Stimulated activated memory B cell treated with anti-CD40 and anti-IgM and Interleukin-4, amounts not matched to agents 10 μg/mL and 1 μg/mL and 100 μg/mL, for 72 hours (primary cell): Measurements from ENCODE around the gene CES3.
"Not testable (repeated sequence)": the region's sequence is repeated elsewhere in the genome, so short reads cannot be mapped to it uniquely, and the experiment has no call there.

Experiments used
- ATAC-seq: fragments of 150-1000 bp; cut with Tn5 transposase; 2 replicates; pipeline ENCODE4 v1.10.0; 2021
- H3K27ac Mint-ChIP-seq: one replicate; pipeline ENCODE4 v1.8.0; 2022; ENCODE audit warnings: mild to moderate bottlenecking, mixed read lengths
- H3K27me3 Mint-ChIP-seq: one replicate; pipeline ENCODE4 v1.8.0; 2022; ENCODE audit warnings: mixed read lengths
- H3K36me3 Mint-ChIP-seq: one replicate; pipeline ENCODE4 v1.8.0; 2022; ENCODE audit warnings: mixed read lengths
- H3K4me1 Mint-ChIP-seq: one replicate; pipeline ENCODE4 v1.8.0; 2022; ENCODE audit warnings: mixed read lengths
- H3K4me3 Mint-ChIP-seq: one replicate; pipeline ENCODE4 v1.8.0; 2022; ENCODE audit warnings: mild to moderate bottlenecking, moderate library complexity, mixed read lengths
- H3K9me3 Mint-ChIP-seq: one replicate; pipeline ENCODE4 v1.8.0; 2022; ENCODE audit warnings: mixed read lengths

The CES3 gene

GRCh38 chr16:66988197-66988788, 27.2 kb downstream of the CES3 start, which contains the start of gene CES4A:
TSS of gene CES4A (plus strand) at chr16:66988589. CDS start at chr16:66988773, 184 bp downstream.
- Mint-ChIP-seq H3K27me3 (peaks cover 26% of the 10 kb centered on the region), H3K27ac (no peak within 1 kb of the TSS), H3K36me3 (no peaks in the 10 kb centered on the region), H3K4me3 (no peak within 1 kb of the TSS), H3K9me3 (no peaks in the 10 kb centered on the region), H3K4me1 (no peaks in the 10 kb centered on the region)
- ATAC-seq = no peak

- ATAC-seq = no peak
- peaks cover 24% of the 10 kb centered on the region for H3K27me3 Mint-ChIP-seq
- H3K9me3 Mint-ChIP-seq = no peaks in the 10 kb centered on the region
- no peak overlapping the region for H3K4me3 Mint-ChIP-seq
- no peak overlapping the region for H3K27ac Mint-ChIP-seq
- no peaks in the 10 kb centered on the region for H3K36me3 Mint-ChIP-seq
- no peaks in the 10 kb centered on the region for H3K4me1 Mint-ChIP-seq
These were observed 30.5 kb downstream of the CES3 start for GRCh38 chr16:66991545-66992077.

GRCh38 chr16:66993558-66993957, 32.5 kb downstream of the CES3 start:
- H3K9me3 Mint-ChIP-seq, H3K36me3 Mint-ChIP-seq, H3K4me1 Mint-ChIP-seq, H3K4me3 Mint-ChIP-seq, H3K27ac Mint-ChIP-seq, ATAC-seq: not testable (repeated sequence)
- H3K27me3 Mint-ChIP-seq = peaks cover 17% of the 10 kb centered on the region

GRCh38 chr16:66996324-66996982, 35.4 kb downstream of the CES3 start:
- no peak overlapping the region for H3K4me3 Mint-ChIP-seq
- no peak overlapping the region for H3K27ac Mint-ChIP-seq
- no peak for ATAC-seq
- H3K9me3 Mint-ChIP-seq = no peaks in the 10 kb centered on the region
- H3K4me1 Mint-ChIP-seq = peaks cover 10% of the 10 kb centered on the region
- peaks cover 17% of the 10 kb centered on the region for H3K27me3 Mint-ChIP-seq
- H3K36me3 Mint-ChIP-seq = no peaks in the 10 kb centered on the region

GRCh38 chr16:66996983-66997358, 35.9 kb downstream of the CES3 start:
- Mint-ChIP-seq H3K4me1 (peaks cover 14% of the 10 kb centered on the region), H3K4me3 (no peak overlapping the region), H3K36me3 (no peaks in the 10 kb centered on the region), H3K9me3 (no peaks in the 10 kb centered on the region), H3K27ac (no peak overlapping the region), H3K27me3 (peaks cover 12% of the 10 kb centered on the region)
- no peak for ATAC-seq

- ATAC-seq = peak; percentile 79
- Mint-ChIP-seq H3K4me3 (peak overlapping the region; percentile 81), H3K9me3 (no peaks in the 10 kb centered on the region), H3K27ac (peak overlapping the region; percentile 14), H3K4me1 (peaks cover 16% of the 10 kb centered on the region), H3K27me3 (no peaks in the 10 kb centered on the region), H3K36me3 (peaks cover 6% of the 10 kb centered on the region)
These were observed 39.6 kb downstream of the CES3 start for GRCh38 chr16:67000384-67001351.

GRCh38 chr16:67001726-67002125, 40.7 kb downstream of the CES3 start:
- no peak for ATAC-seq
- Mint-ChIP-seq H3K4me1 (peaks cover 16% of the 10 kb centered on the region), H3K36me3 (peaks cover 6% of the 10 kb centered on the region), H3K9me3 (no peaks in the 10 kb centered on the region), H3K27me3 (no peaks in the 10 kb centered on the region), H3K27ac (no peak overlapping the region), H3K4me3 (no peak overlapping the region)

- Mint-ChIP-seq H3K27me3 (no peaks in the 10 kb centered on the region), H3K36me3 (peaks cover 6% of the 10 kb centered on the region), H3K4me3 (no peak overlapping the region), H3K9me3 (no peaks in the 10 kb centered on the region), H3K4me1 (peaks cover under 1% of the 10 kb centered on the region), H3K27ac (no peak overlapping the region)
- no peak for ATAC-seq
These were observed 46.0 kb downstream of the CES3 start for GRCh38 chr16:67006930-67007658.

GRCh38 chr16:67009158-67009557, 48.1 kb downstream of the CES3 start:
- ATAC-seq = peak; percentile 9
- H3K27ac Mint-ChIP-seq = no peak overlapping the region
- no peaks in the 10 kb centered on the region for H3K9me3 Mint-ChIP-seq
- no peak overlapping the region for H3K4me3 Mint-ChIP-seq
- H3K36me3 Mint-ChIP-seq = no peaks in the 10 kb centered on the region
- H3K27me3 Mint-ChIP-seq = no peaks in the 10 kb centered on the region
- H3K4me1 Mint-ChIP-seq = peaks cover 6% of the 10 kb centered on the region

GRCh38 chr16:67011274-67011673, 50.2 kb downstream of the CES3 start:
- Mint-ChIP-seq H3K9me3 (no peaks in the 10 kb centered on the region), H3K27me3 (peaks cover 9% of the 10 kb centered on the region), H3K27ac (no peak overlapping the region), H3K36me3 (no peaks in the 10 kb centered on the region), H3K4me1 (peaks cover 15% of the 10 kb centered on the region), H3K4me3 (no peak overlapping the region)
- ATAC-seq = no peak

GRCh38 chr16:67013233-67013822, 52.3 kb downstream of the CES3 start:
- no peaks in the 10 kb centered on the region for H3K36me3 Mint-ChIP-seq
- ATAC-seq = no peak
- no peak overlapping the region for H3K27ac Mint-ChIP-seq
- peaks cover 9% of the 10 kb centered on the region for H3K27me3 Mint-ChIP-seq
- peak overlapping the region; percentile 48 for H3K4me3 Mint-ChIP-seq
- H3K4me1 Mint-ChIP-seq = peaks cover 15% of the 10 kb centered on the region
- no peaks in the 10 kb centered on the region for H3K9me3 Mint-ChIP-seq

GRCh38 chr16:67013823-67014633, 53.0 kb downstream of the CES3 start:
- H3K4me1 Mint-ChIP-seq = peaks cover 15% of the 10 kb centered on the region
- peaks cover 9% of the 10 kb centered on the region for H3K27me3 Mint-ChIP-seq
- ATAC-seq = peak; percentile 74
- no peaks in the 10 kb centered on the region for H3K9me3 Mint-ChIP-seq
- peak overlapping the region; percentile 76 for H3K4me3 Mint-ChIP-seq
- no peaks in the 10 kb centered on the region for H3K36me3 Mint-ChIP-seq
- peak overlapping the region; percentile 49 for H3K27ac Mint-ChIP-seq

- Mint-ChIP-seq H3K27me3 (peaks cover 9% of the 10 kb centered on the region), H3K4me3 (peak overlapping the region; percentile 76), H3K36me3 (no peaks in the 10 kb centered on the region), H3K9me3 (no peaks in the 10 kb centered on the region), H3K27ac (peak overlapping the region; percentile 49), H3K4me1 (peaks cover 15% of the 10 kb centered on the region)
- ATAC-seq = no peak
These were observed 53.7 kb downstream of the CES3 start for GRCh38 chr16:67014634-67015312.
